Measurements from ENCODE around the gene CAMK1D. TPM values are rescaled to one million over a fixed set of nuclear protein-coding genes. Genes with fewer than 3 reads are reported as not detected.

The CAMK1D gene
- total and polyA plus RNA-seq, 2 of the 4 experiments (the other 2 are of a cell fraction): 5.0 to 5.3 TPM

DNA sequence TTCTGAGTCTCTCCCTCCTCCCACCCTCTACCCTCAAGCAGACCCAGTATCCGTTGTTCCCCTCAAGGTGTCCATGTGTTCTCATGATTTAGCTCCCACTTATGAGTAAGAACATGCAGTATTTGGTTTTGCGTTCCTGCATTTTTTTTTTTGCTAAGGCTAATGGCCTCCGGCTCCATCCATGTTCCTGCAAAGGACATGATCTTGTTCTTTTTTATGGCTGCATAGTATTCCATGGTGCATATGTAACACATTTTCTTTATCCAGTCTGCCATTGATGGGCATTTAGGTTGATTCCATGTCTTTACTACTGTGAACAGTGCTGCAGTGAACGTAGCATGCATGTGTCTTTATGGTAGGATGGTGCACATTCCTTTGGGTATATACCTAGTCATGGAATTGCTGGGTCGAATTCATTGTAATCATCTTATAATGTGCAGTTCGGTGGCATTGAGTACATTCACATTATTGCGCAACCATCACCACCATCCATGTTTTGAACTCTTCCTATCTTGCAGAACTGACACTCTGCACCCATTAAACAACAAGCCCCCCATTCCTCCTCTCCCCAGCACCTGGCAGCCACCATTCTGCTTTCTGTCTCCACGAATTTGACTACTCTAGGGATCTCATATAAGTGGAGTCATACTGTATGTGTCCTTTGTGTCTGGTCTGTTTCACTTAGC, 125.5 kb downstream of the CAMK1D start:
- Histone ChIP-seq H4K8ac (ENCODE audit: low read depth in 2 of 2, low read length in 2 of 2) (no peak overlapping the region), H3K36me3 (ENCODE audit: control insufficient read depth, insufficient read depth, low read length) (no peaks in the 10 kb centered on the region), H4K5ac (ENCODE audit: low read depth, low read length) (no peak overlapping the region), H2AFZ (replicated peaks; ENCODE audit: low read length, poor library complexity) (no peak overlapping the region), H2AK9ac (replicated peaks; ENCODE audit: low read depth, low read length, poor library complexity) (no peak overlapping the region), H2BK15ac (ENCODE audit: low read depth, low read length) (no peak overlapping the region), H3K27me3 (ENCODE audit: control insufficient read depth, insufficient read depth, low read length) (no peaks in the 10 kb centered on the region), H3K56ac (ENCODE audit: extremely low read depth, insufficient read depth, low read length) (no peak overlapping the region), H2BK120ac (ENCODE audit: low read depth, low read length) (no peak overlapping the region), H3K18ac (ENCODE audit: low read depth, low read length) (no peak overlapping the region), H3K4me2 (ENCODE audit: low read depth, low read length) (no peak overlapping the region), H3K79me1 (ENCODE audit: low read depth in 1 of 2, low read length in 2 of 2) (no peaks in the 10 kb centered on the region), H2BK5ac (ENCODE audit: low read depth, low read length, poor library complexity, severe bottlenecking) (no peak overlapping the region), H2BK20ac (ENCODE audit: low read depth, low read length) (no peak overlapping the region), H3K4me1 (ENCODE audit: control insufficient read depth, insufficient read depth, low read length) (no peaks in the 10 kb centered on the region), H3K9ac (ENCODE audit: low read depth, low read length) (no peak overlapping the region), H3K14ac (replicated peaks; ENCODE audit: low read depth, low read length) (no peak overlapping the region), H2AK5ac (ENCODE audit: low read depth, low read length) (no peak overlapping the region), H3K23ac (ENCODE audit: low read depth, low read length) (no peak overlapping the region), H4K20me1 (ENCODE audit: insufficient read depth, low read length) (0 out of 2 replicates have a peak, but pooled peaks cover 3% of the 10 kb centered on the region), H3K4ac (ENCODE audit: low read depth, low read length) (no peak overlapping the region), H3K4me3 (ENCODE audit: insufficient read depth, low read depth, low read length) (no peak overlapping the region), H3K27ac (ENCODE audit: insufficient read depth, low read length) (no peak overlapping the region), H4K91ac (ENCODE audit: insufficient read depth, low read depth, low read length) (no peak overlapping the region), H3K9me1 (ENCODE audit: insufficient read depth, low read length) (no peaks in the 10 kb centered on the region), H3K9me3 (ENCODE audit: control insufficient read depth, insufficient read depth, low read length) (no peaks in the 10 kb centered on the region)
- ChIA-PET POLR2A (ENCODE audit: unreplicated experiment) (no interaction called here), CTCF (no interaction called here)
- no TSS peak for BruUV-seq (replicated peaks)
- in situ Hi-C loops (cut with MboI; ENCODE audit: low sequenced_read_pairs) (no loop called here), intact Hi-C loops (cut with micrococcal nuclease) (no loop called here), dilution Hi-C loops (cut with HindIII; ENCODE audit: low sequenced_read_pairs, unreplicated experiment) (no loop called here)
- DNase-seq: no peak
- 90% methylated on average over 2 of the region's 8 CpGs; no CpG with 5 or more reads in 1 of the 2 experiments for WGBS, 2 experiments (ENCODE audit: extremely low coverage in 2 of 2, insufficient read length in 1 of 2)
- no peak for TF ChIP-seq FOS (IDR thresholded peaks at IDR 0.05; ENCODE audit: low read depth, low read length)
- TF ChIP-seq, protein P1, sequence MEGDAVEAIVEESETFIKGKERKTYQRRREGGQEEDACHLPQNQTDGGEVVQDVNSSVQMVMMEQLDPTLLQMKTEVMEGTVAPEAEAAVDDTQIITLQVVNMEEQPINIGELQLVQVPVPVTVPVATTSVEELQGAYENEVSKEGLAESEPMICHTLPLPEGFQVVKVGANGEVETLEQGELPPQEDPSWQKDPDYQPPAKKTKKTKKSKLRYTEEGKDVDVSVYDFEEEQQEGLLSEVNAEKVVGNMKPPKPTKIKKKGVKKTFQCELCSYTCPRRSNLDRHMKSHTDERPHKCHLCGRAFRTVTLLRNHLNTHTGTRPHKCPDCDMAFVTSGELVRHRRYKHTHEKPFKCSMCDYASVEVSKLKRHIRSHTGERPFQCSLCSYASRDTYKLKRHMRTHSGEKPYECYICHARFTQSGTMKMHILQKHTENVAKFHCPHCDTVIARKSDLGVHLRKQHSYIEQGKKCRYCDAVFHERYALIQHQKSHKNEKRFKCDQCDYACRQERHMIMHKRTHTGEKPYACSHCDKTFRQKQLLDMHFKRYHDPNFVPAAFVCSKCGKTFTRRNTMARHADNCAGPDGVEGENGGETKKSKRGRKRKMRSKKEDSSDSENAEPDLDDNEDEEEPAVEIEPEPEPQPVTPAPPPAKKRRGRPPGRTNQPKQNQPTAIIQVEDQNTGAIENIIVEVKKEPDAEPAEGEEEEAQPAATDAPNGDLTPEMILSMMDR (conservative IDR thresholded peaks at IDR 0.05; ENCODE audit: low read depth, low read length): no peak
- TF ChIP-seq CEBPB (IDR thresholded peaks at IDR 0.05; ENCODE audit: low read depth, low read length): peak; percentile 96
- TF ChIP-seq RCOR1 (IDR thresholded peaks at IDR 0.05; ENCODE audit: insufficient replicate concordance, low read length): no peak
- ATAC-seq (ENCODE audit: low read depth): no peak

All from IMR-90 (cell line).